Effector memory CD8-positive, alpha-beta T cell (primary cell): Measurements from ENCODE around the gene ELP1.
"Not testable (repeated sequence)": the region's sequence is repeated elsewhere in the genome, so short reads cannot be mapped to it uniquely, and the experiment has no call there.

ENCODE experiments used
- ATAC-seq: fragments of 150-1000 bp; cut with Tn5 transposase; replicated peaks from 2 replicates; pipeline ENCODE4 v1.10.0; 2021; ENCODE audit warnings: mild to moderate bottlenecking, moderate library complexity
- DNase-seq, 3 experiments: peaks; one replicate each; pipeline ENCODE4 v3.0.0; 2021
- H3K27ac Mint-ChIP-seq, 2 donors: one replicate each; pipeline ENCODE4 v1.8.0; 2022; ENCODE audit warnings: mild to moderate bottlenecking in 2 of 2, mixed read lengths in 2 of 2, moderate library complexity in 2 of 2
- H3K27me3 Mint-ChIP-seq, 2 donors: one replicate each; pipeline ENCODE4 v1.8.0; 2022; ENCODE audit warnings: mixed read lengths in 2 of 2
- H3K36me3 Mint-ChIP-seq: one replicate; pipeline ENCODE4 v1.8.0; 2022; ENCODE audit warnings: mild to moderate bottlenecking, moderate library complexity, mixed read lengths; ENCODE audit not compliant: insufficient read depth
- H3K4me1 Mint-ChIP-seq, 2 donors: one replicate each; pipeline ENCODE4 v1.8.0; 2022; ENCODE audit warnings: low read depth in 2 of 2, mixed read lengths in 2 of 2
- H3K4me3 Mint-ChIP-seq, 2 donors: one replicate each; pipeline ENCODE4 v1.8.0; 2022; ENCODE audit warnings: mild to moderate bottlenecking in 2 of 2, mixed read lengths in 2 of 2, moderate library complexity in 2 of 2
- H3K9me3 Mint-ChIP-seq, 2 donors: one replicate each; pipeline ENCODE4 v1.8.0; 2022; ENCODE audit warnings: mixed read lengths in 2 of 2

ELP1 gene

GRCh38 chr9:108852079-108852478 is 81.8 kb downstream of the ELP1 start:
- H3K4me1 Mint-ChIP-seq = no peaks in the 10 kb centered on the region
- H3K27ac Mint-ChIP-seq = no peak overlapping the region
- H3K9me3 Mint-ChIP-seq = no peaks in the 10 kb centered on the region
- H3K27me3 Mint-ChIP-seq = peaks cover 20 to 42% of the 10 kb centered on the region in 2 donors
- no peaks in the 10 kb centered on the region for H3K36me3 Mint-ChIP-seq
- ATAC-seq = no peak
- H3K4me3 Mint-ChIP-seq = no peak overlapping the region
- no peak for DNase-seq

DNA sequence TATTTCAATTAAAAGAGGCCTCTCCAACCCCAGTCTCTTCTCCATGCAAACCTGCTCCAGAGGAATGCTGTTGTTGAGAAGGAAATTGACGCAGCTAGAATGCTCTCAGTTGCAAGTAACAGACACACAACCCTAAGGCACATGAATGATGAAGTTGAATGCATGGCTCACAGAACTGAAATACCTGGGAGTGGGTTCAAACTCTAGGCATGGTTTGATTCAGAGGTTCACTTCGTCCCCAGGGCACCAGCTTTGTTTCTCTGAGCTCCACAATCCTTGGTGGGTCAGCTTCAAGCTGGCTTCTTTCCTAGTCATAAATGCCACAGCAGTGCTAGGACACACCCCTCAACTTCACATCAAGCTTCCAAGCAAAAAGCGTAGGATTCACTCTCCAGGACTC is 82.8 kb downstream of the ELP1 start:
- no peaks in the 10 kb centered on the region for H3K4me1 Mint-ChIP-seq
- H3K36me3 Mint-ChIP-seq = no peaks in the 10 kb centered on the region
- no peak for DNase-seq
- H3K9me3 Mint-ChIP-seq = no peaks in the 10 kb centered on the region
- no peak overlapping the region for H3K4me3 Mint-ChIP-seq
- H3K27me3 Mint-ChIP-seq = peaks cover 20 to 42% of the 10 kb centered on the region in 2 donors
- H3K27ac Mint-ChIP-seq = no peak overlapping the region
- no peak for ATAC-seq

- H3K4me3 Mint-ChIP-seq = no peak overlapping the region
- no peak for ATAC-seq
- H3K4me1 Mint-ChIP-seq = no peaks in the 10 kb centered on the region
- no peak overlapping the region for H3K27ac Mint-ChIP-seq
- H3K9me3 Mint-ChIP-seq = no peaks in the 10 kb centered on the region
- DNase-seq = no peak
- H3K27me3 Mint-ChIP-seq = peaks cover 20 to 42% of the 10 kb centered on the region in 2 donors
- no peaks in the 10 kb centered on the region for H3K36me3 Mint-ChIP-seq
Observed at GRCh38 chr9:108850293-108850897, 83.5 kb downstream of the ELP1 start.

DNA sequence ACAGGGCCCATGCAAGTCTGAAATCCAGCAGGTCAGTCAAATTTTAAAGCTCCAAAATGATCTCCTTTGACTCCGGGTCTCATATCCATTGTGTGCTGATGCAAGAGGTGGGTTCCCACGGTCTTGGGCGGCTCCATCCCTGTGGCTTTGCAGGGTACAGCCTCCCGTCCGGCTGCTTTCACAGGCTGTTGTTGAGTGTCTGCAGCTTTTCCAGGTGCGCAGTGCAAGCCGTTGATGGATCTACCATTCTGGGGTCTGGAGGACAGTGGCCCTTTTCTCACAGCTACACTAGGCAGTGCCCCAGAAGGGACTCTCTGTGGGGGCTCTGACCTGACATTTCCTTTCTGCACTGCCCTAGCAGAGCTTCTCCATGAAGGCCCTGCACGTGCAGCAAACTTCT is 85.6 kb downstream of the ELP1 start:
- peaks cover 15 to 31% of the 10 kb centered on the region in 2 donors for H3K27me3 Mint-ChIP-seq
- not testable (repeated sequence) for ATAC-seq, H3K4me3 Mint-ChIP-seq, DNase-seq, H3K9me3 Mint-ChIP-seq, H3K4me1 Mint-ChIP-seq, H3K27ac Mint-ChIP-seq, H3K36me3 Mint-ChIP-seq

DNA sequence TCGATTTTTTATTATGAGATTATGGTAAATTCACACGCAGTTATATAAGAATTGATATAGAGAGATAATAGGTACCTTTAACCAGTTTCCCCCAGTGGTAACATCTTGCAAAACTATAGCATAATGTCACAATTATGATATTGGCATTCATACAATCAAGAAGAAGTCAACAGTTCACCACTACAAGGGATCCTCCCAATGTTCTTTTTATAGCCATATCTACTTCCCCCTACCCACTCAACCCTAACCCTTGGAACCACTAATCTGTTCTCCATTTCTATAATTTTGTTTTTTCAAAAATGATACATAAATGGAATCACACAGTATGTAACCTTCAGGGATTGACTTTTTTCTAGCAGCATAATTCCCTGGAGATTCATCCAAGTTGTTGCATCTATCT is 88.0 kb downstream of the ELP1 start:
- Mint-ChIP-seq H3K27ac (no peak overlapping the region), H3K4me3 (no peak overlapping the region), H3K27me3 (peaks cover 0 to 10% of the 10 kb centered on the region in 2 donors), H3K36me3 (no peaks in the 10 kb centered on the region), H3K9me3 (no peaks in the 10 kb centered on the region), H3K4me1 (peaks cover 1 to 4% of the 10 kb centered on the region in 2 donors)
- DNase-seq (no peak), ATAC-seq (no peak)

- no peak overlapping the region for H3K27ac Mint-ChIP-seq
Observed at GRCh38 chr9:108845507-108845906, 88.4 kb downstream of the ELP1 start.

DNA sequence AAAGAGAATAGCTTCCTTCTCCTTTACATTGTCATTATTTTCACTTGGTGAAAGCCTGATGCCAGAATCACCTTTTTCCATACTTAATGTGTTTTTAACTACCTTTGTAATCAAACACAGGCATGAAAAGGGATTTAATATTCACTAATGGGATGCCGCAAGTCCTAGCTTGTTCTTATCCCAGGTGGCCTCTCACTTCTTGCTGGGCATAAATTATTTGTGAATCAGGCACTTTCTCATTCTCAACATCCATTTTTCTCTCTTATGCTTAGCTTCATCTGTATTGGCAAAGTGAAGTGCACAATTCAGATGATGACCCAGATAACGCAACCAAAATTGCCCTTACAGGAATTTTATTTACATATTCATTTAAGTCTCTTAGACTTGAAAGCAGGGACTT is 89.1 kb downstream of the ELP1 start:
- DNase-seq (no peak), ATAC-seq (no peak)
- H3K27me3 Mint-ChIP-seq = peaks cover 0 to 8% of the 10 kb centered on the region in 2 donors
- peaks cover 1 to 4% of the 10 kb centered on the region in 2 donors for H3K4me1 Mint-ChIP-seq
- no peaks in the 10 kb centered on the region for H3K9me3 Mint-ChIP-seq
- H3K27ac Mint-ChIP-seq = no peak overlapping the region
- no peaks in the 10 kb centered on the region for H3K36me3 Mint-ChIP-seq
- H3K4me3 Mint-ChIP-seq = no peak overlapping the region

More at GRCh38 chr9:108845507-108845906, 88.4 kb downstream of the ELP1 start:
- no peaks in the 10 kb centered on the region for H3K9me3 Mint-ChIP-seq
- H3K4me3 Mint-ChIP-seq = no peak overlapping the region
- H3K27me3 Mint-ChIP-seq = peaks cover 0 to 9% of the 10 kb centered on the region in 2 donors
- H3K4me1 Mint-ChIP-seq = peaks cover 1 to 4% of the 10 kb centered on the region in 2 donors
- ATAC-seq = no peak
- no peak for DNase-seq
- no peaks in the 10 kb centered on the region for H3K36me3 Mint-ChIP-seq

DNA sequence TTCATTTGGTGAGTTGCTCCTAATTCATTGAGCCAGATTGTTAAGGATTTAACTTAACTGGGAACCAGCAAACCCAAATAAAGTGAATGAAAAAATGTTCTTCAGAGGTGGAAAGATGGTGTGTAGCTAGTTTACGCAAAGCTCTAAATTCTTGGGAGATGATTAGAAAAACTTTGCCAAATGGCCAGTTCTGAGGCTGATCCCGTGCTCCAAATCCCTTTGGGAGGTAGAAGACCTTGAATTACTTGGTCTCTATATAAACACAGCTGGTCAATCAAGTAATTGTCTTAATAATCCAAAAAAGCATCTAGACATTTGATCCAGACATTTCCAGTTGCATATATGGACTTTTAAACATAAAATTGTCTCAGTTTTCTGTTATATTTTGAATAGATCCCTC is 89.5 kb downstream of the ELP1 start:
- H3K27me3 Mint-ChIP-seq = peaks cover 1 to 3% of the 10 kb centered on the region in 2 donors
- no peaks in the 10 kb centered on the region for H3K36me3 Mint-ChIP-seq
- ATAC-seq = no peak
- H3K4me3 Mint-ChIP-seq = no peak overlapping the region
- no peak overlapping the region for H3K27ac Mint-ChIP-seq
- H3K9me3 Mint-ChIP-seq = no peaks in the 10 kb centered on the region
- peaks cover 1 to 4% of the 10 kb centered on the region in 2 donors for H3K4me1 Mint-ChIP-seq
- DNase-seq = no peak

- no peak for DNase-seq
- no peaks in the 10 kb centered on the region for H3K36me3 Mint-ChIP-seq
- H3K27me3 Mint-ChIP-seq = peaks cover 7 to 8% of the 10 kb centered on the region in 2 donors
- no peak overlapping the region for H3K27ac Mint-ChIP-seq
- peaks cover 1 to 4% of the 10 kb centered on the region in 2 donors for H3K4me1 Mint-ChIP-seq
- ATAC-seq = no peak
- H3K9me3 Mint-ChIP-seq = no peaks in the 10 kb centered on the region
- peak overlapping the region; percentile 1 to 2 for H3K4me3 Mint-ChIP-seq
Observed at GRCh38 chr9:108842610-108843295, 91.2 kb downstream of the ELP1 start.

DNA sequence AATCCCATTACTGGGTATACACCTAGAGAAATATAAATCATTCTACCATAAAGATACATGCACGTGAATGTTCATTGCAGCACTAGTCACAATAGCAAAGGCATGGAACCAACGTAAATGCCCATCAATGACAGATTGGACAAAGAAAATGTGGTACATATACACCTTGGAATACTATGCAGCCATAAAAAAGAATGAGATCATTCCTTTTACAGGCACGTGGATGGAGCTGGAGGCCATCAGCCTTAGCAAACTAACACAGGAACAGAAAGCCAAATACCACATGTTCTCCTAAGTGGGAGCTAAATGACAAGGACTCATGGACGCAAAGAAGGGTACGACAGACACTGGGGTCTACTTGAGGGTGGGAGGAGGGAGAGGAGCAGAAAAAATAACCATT is 94.4 kb downstream of the ELP1 start:
- H3K9me3 Mint-ChIP-seq, H3K4me3 Mint-ChIP-seq, DNase-seq, H3K36me3 Mint-ChIP-seq, H3K27ac Mint-ChIP-seq, ATAC-seq: not testable (repeated sequence)
- peaks cover 4 to 11% of the 10 kb centered on the region in 2 donors for H3K4me1 Mint-ChIP-seq
- peaks cover 7 to 19% of the 10 kb centered on the region in 2 donors for H3K27me3 Mint-ChIP-seq

GRCh38 chr9:108838017-108838416 is 95.9 kb downstream of the ELP1 start:
- no peak overlapping the region for H3K27ac Mint-ChIP-seq
- H3K4me1 Mint-ChIP-seq = peaks cover 3 to 11% of the 10 kb centered on the region in 2 donors

DNA sequence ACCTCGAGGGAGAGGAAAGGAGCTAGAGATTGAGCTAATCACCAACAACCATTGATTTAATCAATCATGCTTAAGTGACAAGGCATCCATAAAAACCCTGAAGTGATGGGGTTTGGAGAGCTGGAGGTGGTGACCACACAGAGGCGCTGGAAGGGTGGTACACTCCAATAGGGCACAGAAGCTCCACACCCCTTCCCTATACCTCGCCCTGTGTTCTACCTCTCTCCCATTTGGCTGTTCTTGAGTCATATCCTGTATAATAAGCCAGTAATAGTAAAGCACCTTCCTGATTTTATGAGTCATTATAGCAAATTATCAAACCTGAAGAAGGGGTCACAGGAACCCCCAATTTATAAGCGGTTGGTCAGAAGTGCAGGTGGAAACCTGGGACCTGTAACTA is 96.4 kb downstream of the ELP1 start:
- Mint-ChIP-seq H3K4me1 (peaks cover 0 to 9% of the 10 kb centered on the region in 2 donors), H3K27me3 (peaks cover 7 to 19% of the 10 kb centered on the region in 2 donors), H3K36me3 (no peaks in the 10 kb centered on the region), H3K4me3 (no peak overlapping the region), H3K9me3 (no peaks in the 10 kb centered on the region), H3K27ac (no peak overlapping the region)
- DNase-seq = no peak
- ATAC-seq = no peak

More at GRCh38 chr9:108838017-108838416, 95.9 kb downstream of the ELP1 start:
- no peak overlapping the region for H3K4me3 Mint-ChIP-seq
- H3K27me3 Mint-ChIP-seq = peaks cover 7 to 19% of the 10 kb centered on the region in 2 donors
- ATAC-seq = no peak
- H3K9me3 Mint-ChIP-seq = no peaks in the 10 kb centered on the region
- DNase-seq = no peak
- H3K36me3 Mint-ChIP-seq = no peaks in the 10 kb centered on the region

DNA sequence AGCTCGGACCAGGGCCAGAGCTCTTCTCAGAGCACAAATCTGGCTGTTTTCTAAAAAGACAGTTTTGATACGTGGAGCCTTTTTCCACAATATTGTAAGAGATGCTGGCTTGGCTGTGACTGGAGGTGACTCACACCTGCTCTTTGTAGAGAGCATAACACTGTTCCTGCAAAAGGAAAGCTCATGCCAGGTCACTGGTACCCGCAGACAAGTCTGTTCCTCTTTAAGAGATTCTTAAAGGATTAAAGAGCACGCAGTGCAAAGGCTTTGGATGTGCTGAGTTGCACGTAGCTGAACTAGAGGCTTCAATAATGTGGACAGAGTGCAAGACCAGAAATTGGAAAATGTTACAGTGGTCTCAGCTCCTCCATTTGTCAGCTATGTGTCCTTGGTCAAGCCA is 97.1 kb downstream of the ELP1 start:
- Mint-ChIP-seq H3K27me3 (peaks cover 7 to 19% of the 10 kb centered on the region in 2 donors), H3K36me3 (no peaks in the 10 kb centered on the region), H3K4me1 (peaks cover 0 to 9% of the 10 kb centered on the region in 2 donors), H3K9me3 (no peaks in the 10 kb centered on the region), H3K27ac (no peak overlapping the region), H3K4me3 (no peak overlapping the region)
- DNase-seq = no peak
- no peak for ATAC-seq

DNA sequence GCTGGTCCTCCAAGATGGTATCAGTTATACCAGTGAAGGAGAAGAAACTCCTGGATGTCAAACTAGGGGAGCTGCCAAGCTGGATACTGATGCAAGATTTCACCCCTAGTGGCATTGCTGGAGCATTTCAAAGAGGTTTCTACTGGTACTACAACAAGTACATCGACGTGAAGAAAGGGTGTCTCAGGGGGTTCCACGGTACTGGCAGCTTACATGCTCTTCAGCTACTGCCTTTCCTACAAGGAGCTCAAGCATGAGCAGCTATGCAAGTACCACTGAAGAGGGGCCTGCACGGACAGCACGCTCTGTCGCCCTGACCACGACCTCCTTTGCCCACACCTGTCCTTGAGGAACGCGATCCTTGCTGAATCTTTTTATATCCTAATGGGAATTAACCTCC is 97.6 kb downstream of the ELP1 start:
- no peaks in the 10 kb centered on the region for H3K9me3 Mint-ChIP-seq
- H3K4me3 Mint-ChIP-seq = no peak overlapping the region
- H3K27me3 Mint-ChIP-seq = peaks cover 7 to 19% of the 10 kb centered on the region in 2 donors
- ATAC-seq (no peak), DNase-seq (no peak)
- H3K27ac Mint-ChIP-seq = no peak overlapping the region
- peaks cover 0 to 9% of the 10 kb centered on the region in 2 donors for H3K4me1 Mint-ChIP-seq
- H3K36me3 Mint-ChIP-seq = no peaks in the 10 kb centered on the region
